H1 (cell line): ENCODE data around the gene ST6GALNAC4. TPM values are rescaled to one million over a fixed set of nuclear protein-coding genes. Genes with fewer than 3 reads are reported as not detected.

Source experiments
- CTCF ChIA-PET: fragments of 300-600 bp; sonication (Branson Sonifier 250); formaldehyde crosslinking; loops from one replicate; lab custom pipeline; 2021; ENCODE audit not compliant: partially characterized antibody; lab: Charles Lee
- POLR2A ChIA-PET: fragments of 300-600 bp; sonication (Branson Sonifier 250); formaldehyde crosslinking; loops from one replicate; lab custom pipeline; 2021; ENCODE audit warnings: inconsistent platforms; ENCODE audit not compliant: partially characterized antibody; lab: Charles Lee
- DNase-seq, 2 experiments: peaks; one replicate each; pipeline versions ENCODE4 v3.0.0 to v3.0.0-alpha.2; 2010 to 2022; ENCODE audit warnings: low spot score in 2 of 2, low read depth in 1 of 2, mixed read lengths in 1 of 2
- FAIRE-seq: peaks from 2 replicates; lab custom pipeline; 2011; peaks lifted over from hg19 to GRCh38; lab: Jason Lieb, UNC
- H2AFZ ChIP-seq: 2 replicates; pipeline ENCODE4 v1.8.1; 2012; ENCODE audit warnings: low read length, inconsistent platforms
- H2AK5ac ChIP-seq: 2 replicates; pipeline ENCODE4 v1.6.1; 2013; ENCODE audit warnings: low read depth, low read length
- H2BK120ac ChIP-seq: replicated peaks from 2 replicates; pipeline ENCODE3; 2013; ENCODE audit warnings: low read depth, low read length, inconsistent platforms
- H2BK12ac ChIP-seq: 2 replicates; pipeline ENCODE4 v1.6.1; 2013; ENCODE audit warnings: low read depth, low read length
- H2BK15ac ChIP-seq: 2 replicates; pipeline ENCODE4 v1.6.1; 2013; ENCODE audit warnings: low read length
- H2BK20ac ChIP-seq: 2 replicates; pipeline ENCODE4 v1.6.1; 2013; ENCODE audit warnings: low read length
- H2BK5ac ChIP-seq: 2 replicates; pipeline ENCODE4 v1.6.1; 2013; ENCODE audit warnings: low read depth, low read length
- H3K14ac ChIP-seq: 2 replicates; pipeline ENCODE4 v1.6.1; 2013; ENCODE audit warnings: inconsistent platforms; ENCODE audit not compliant: insufficient read length
- H3K18ac ChIP-seq: 2 replicates; pipeline ENCODE4 v1.6.1; 2013; ENCODE audit warnings: low read length; ENCODE audit errors: extremely low read depth
- H3K23ac ChIP-seq: 2 replicates; pipeline ENCODE4 v1.6.1; 2013; ENCODE audit warnings: inconsistent platforms; ENCODE audit not compliant: insufficient read length
- H3K23me2 ChIP-seq: 2 replicates; pipeline ENCODE4 v1.6.1; 2013; ENCODE audit warnings: low read depth, low read length
- H3K27ac ChIP-seq: 2 replicates; pipeline ENCODE4 v1.6.1; 2011; ENCODE audit warnings: low read depth, low read length, inconsistent platforms
- H3K27me3 ChIP-seq, 4 experiments: replicated peaks in 1 of 4; 1 replicate in 1 of 4; 2 replicates in 3 of 4; pipeline versions ENCODE4 v1.6.1 to v1.8.1; 2011 to 2013; ENCODE audit warnings: low read length in 3 of 4, mild to moderate bottlenecking in 3 of 4, inconsistent platforms in 2 of 4, mixed read lengths in 2 of 4, moderate library complexity in 1 of 4; ENCODE audit not compliant: control insufficient read depth in 3 of 4, insufficient read depth in 3 of 4; ENCODE audit errors: extremely low read depth in 1 of 4
- H3K36me3 ChIP-seq, 4 experiments: 2 replicates each; pipeline versions ENCODE4 v1.6.1 to v1.8.1; 2011 to 2013; ENCODE audit warnings: mild to moderate bottlenecking in 4 of 4, low read length in 3 of 4, moderate library complexity in 2 of 4, control low read depth in 1 of 4, inconsistent platforms in 1 of 4; ENCODE audit not compliant: insufficient read depth in 4 of 4, control insufficient read depth in 2 of 4
- H3K4ac ChIP-seq: replicated peaks from 2 replicates; pipeline ENCODE3; 2013; ENCODE audit warnings: low read length, low read depth, mixed read lengths, inconsistent platforms; ENCODE audit not compliant: insufficient read length
- H3K4me1 ChIP-seq, 4 experiments: replicated peaks in 1 of 4; 1 replicate in 1 of 4; 2 replicates in 3 of 4; pipeline versions ENCODE4 v1.6.1 to v1.8.1; 2011 to 2013; ENCODE audit warnings: low read length in 3 of 4, inconsistent platforms in 2 of 4, mixed read lengths in 1 of 4; ENCODE audit not compliant: insufficient read depth in 4 of 4, control insufficient read depth in 3 of 4
- H3K4me2 ChIP-seq, 2 experiments: 2 replicates each; pipeline versions ENCODE4 v1.6.1 to v1.8.1; 2011 to 2013; ENCODE audit warnings: low read depth in 2 of 2, low read length in 2 of 2, control low read depth in 1 of 2, inconsistent platforms in 1 of 2, mild to moderate bottlenecking in 1 of 2; ENCODE audit not compliant: insufficient read depth in 1 of 2
- H3K4me3 ChIP-seq, 4 experiments: fragments of 200-600, 300-600 bp in 1 of 4; sonication (generic), shearing (Covaris generic), sonication (Bioruptor Twin) in 1 of 4; 2 replicates each; pipeline versions ENCODE4 v1.5.1 to v1.8.1; 2011 to 2016; ENCODE audit warnings: low read length in 4 of 4, low read depth in 3 of 4, control low read depth in 2 of 4, inconsistent platforms in 2 of 4, mild to moderate bottlenecking in 2 of 4, mixed read lengths in 1 of 4, moderate library complexity in 1 of 4; ENCODE audit not compliant: insufficient read depth in 2 of 4; ENCODE audit errors: extremely low read depth in 1 of 4
- H3K56ac ChIP-seq: replicated peaks from 2 replicates; pipeline ENCODE3; 2013; ENCODE audit warnings: low read depth, mild to moderate bottlenecking, mixed read lengths, low read length, inconsistent platforms; ENCODE audit not compliant: insufficient read length
- H3K79me1 ChIP-seq: 2 replicates; pipeline ENCODE4 v1.6.1; 2013; ENCODE audit warnings: low read depth, low read length, control low read depth
- H3K79me2 ChIP-seq, 2 experiments: 2 replicates each; pipeline versions ENCODE4 v1.6.1 to v1.8.1; 2012 to 2013; ENCODE audit warnings: low read length in 2 of 2, mild to moderate bottlenecking in 2 of 2, inconsistent platforms in 1 of 2; ENCODE audit not compliant: insufficient read depth in 2 of 2, control insufficient read depth in 1 of 2
- H3K9ac ChIP-seq, 4 experiments: replicated peaks in 1 of 4; 1 replicate in 1 of 4; 2 replicates in 3 of 4; pipeline versions ENCODE4 v1.6.1 to v1.8.1; 2011 to 2013; ENCODE audit warnings: low read depth in 3 of 4, low read length in 3 of 4, control low read depth in 2 of 4, mild to moderate bottlenecking in 2 of 4, moderate library complexity in 2 of 4, inconsistent platforms in 1 of 4; ENCODE audit errors: extremely low read depth in 1 of 4
- H3K9me3 ChIP-seq, 2 experiments: 2 replicates each; pipeline versions ENCODE4 v1.6.1 to v1.8.1; 2012 to 2013; ENCODE audit warnings: mild to moderate bottlenecking in 2 of 2, moderate library complexity in 2 of 2, control low read depth in 1 of 2, inconsistent platforms in 1 of 2, low read depth in 1 of 2, low read length in 1 of 2, mixed read lengths in 1 of 2; ENCODE audit not compliant: insufficient read depth in 2 of 2
- H4K20me1 ChIP-seq, 2 experiments: replicated peaks in 1 of 2; 2 replicates each; pipeline versions ENCODE3 to v1.8.1; 2011 to 2013; ENCODE audit warnings: inconsistent platforms in 2 of 2, low read length in 2 of 2, mild to moderate bottlenecking in 1 of 2; ENCODE audit not compliant: insufficient read depth in 2 of 2, control insufficient read depth in 1 of 2
- H4K5ac ChIP-seq: 2 replicates; pipeline ENCODE4 v1.6.1; 2013; ENCODE audit warnings: low read length, low read depth, mixed read lengths, inconsistent platforms; ENCODE audit not compliant: insufficient read length
- H4K8ac ChIP-seq: 2 replicates; pipeline ENCODE4 v1.8.0; 2013; ENCODE audit warnings: mild to moderate bottlenecking, moderate library complexity, low read length, inconsistent platforms; ENCODE audit not compliant: insufficient read depth; ENCODE audit errors: extremely low read depth
- H4K91ac ChIP-seq: replicated peaks from 2 replicates; pipeline ENCODE3; 2013; ENCODE audit warnings: low read length, mixed read lengths, inconsistent platforms; ENCODE audit not compliant: insufficient read length
- BRCA1 ChIP-seq: IDR thresholded peaks from 2 replicates; pipeline ENCODE4 v1.6.1; 2012; ENCODE audit warnings: low read depth, low read length, improper control_type of control experiment
- CBX5 ChIP-seq: fragments of 300-800, 300-1000 bp; sonication (generic); IDR thresholded peaks from 2 replicates; pipeline ENCODE4 v1.7.1; 2016; ENCODE audit warnings: antibody characterized with exemption, low read length, low read depth
- HDAC6 ChIP-seq: IDR thresholded peaks from one replicate; pipeline ENCODE4 v1.7.1; 2012; ENCODE audit warnings: low read depth, mild to moderate bottlenecking, inconsistent platforms, low read length, moderate library complexity
- JUN ChIP-seq: IDR thresholded peaks from 2 replicates; pipeline ENCODE4 v1.6.1; 2011; ENCODE audit warnings: low read depth, mild to moderate bottlenecking, improper control_type of control experiment, low read length
- NANOG ChIP-seq: IDR thresholded peaks from 2 replicates; pipeline ENCODE4 v1.6.1; 2011; ENCODE audit warnings: low read length, low read depth, mild to moderate bottlenecking, inconsistent platforms; ENCODE audit not compliant: insufficient read depth, poor library complexity, severe bottlenecking
- RNF2 ChIP-seq: fragments of 200-900, 300-1000 bp; sonication (generic); IDR thresholded peaks from 2 replicates; pipeline ENCODE4 v1.7.1; 2016; ENCODE audit warnings: borderline replicate concordance, low read depth, mild to moderate bottlenecking, antibody characterized with exemption, low read length; ENCODE audit not compliant: poor library complexity, severe bottlenecking; ENCODE audit errors: missing control alignments
- SRF ChIP-seq: IDR thresholded peaks from 2 replicates; pipeline ENCODE4 v1.6.1; 2011; ENCODE audit warnings: mild to moderate bottlenecking, low read depth, low read length, moderate library complexity
- WGBS, 2 experiments: shearing (Covaris generic) in 1 of 2; methylation state at CpG; one replicate each; pipeline versions ENCODE4 v1.1.6 to v1.1.7; 2013 to 2015; ENCODE audit warnings: low lambda C conversion rate in 2 of 2, mixed read lengths in 2 of 2, inconsistent platforms in 1 of 2, low coverage in 1 of 2, missing lambda C conversion rate in 1 of 2; ENCODE audit not compliant: insufficient replicate concordance in 2 of 2, insufficient coverage in 1 of 2, insufficient read length in 1 of 2; ENCODE audit errors: extremely low coverage in 1 of 2, missing lambda C conversion rate in 1 of 2; 5-methylcytosine and 5-hydroxymethylcytosine counted together
- polyA plus RNA-seq, 7 experiments: library from polyadenylated mRNA; depleted of rRNA in 3 of 7; stranded (reverse) in 5 of 7; unstranded in 2 of 7; fragments of >200 nt in 5 of 7; fragments of 200-250 nt in 2 of 7; gene quantifications; 1 replicate in 5 of 7; 2 replicates in 1 of 7; 4 replicates in 1 of 7; pipeline versions ENCODE4 v1.2.1 to v1.2.3, GENCODE V29; 2011 to 2013; ENCODE audit warnings: missing spikeins in 2 of 7, mixed read lengths in 2 of 7
- total RNA-seq: library from RNA; stranded (reverse); fragmentation: NEBNext Ultra II Directional; extraction: Animal tissue kit (Norgen Biotek cat#: 25700); gene quantifications from 2 replicates; pipeline ENCODE4 v1.2.1, GENCODE V29; 2021
- TF ChIP-seq, protein P1 (sequence below): IDR thresholded peaks from 2 replicates; pipeline ENCODE4 v1.6.1; 2012; ENCODE audit warnings: low read length, inconsistent platforms

Gene ST6GALNAC4
- total and polyA plus RNA-seq, 2 of the 8 experiments (the other 6 are each of a cell fraction or from before 2014, with no cell fraction given) = 21.8 to 34.1 TPM

DNA sequence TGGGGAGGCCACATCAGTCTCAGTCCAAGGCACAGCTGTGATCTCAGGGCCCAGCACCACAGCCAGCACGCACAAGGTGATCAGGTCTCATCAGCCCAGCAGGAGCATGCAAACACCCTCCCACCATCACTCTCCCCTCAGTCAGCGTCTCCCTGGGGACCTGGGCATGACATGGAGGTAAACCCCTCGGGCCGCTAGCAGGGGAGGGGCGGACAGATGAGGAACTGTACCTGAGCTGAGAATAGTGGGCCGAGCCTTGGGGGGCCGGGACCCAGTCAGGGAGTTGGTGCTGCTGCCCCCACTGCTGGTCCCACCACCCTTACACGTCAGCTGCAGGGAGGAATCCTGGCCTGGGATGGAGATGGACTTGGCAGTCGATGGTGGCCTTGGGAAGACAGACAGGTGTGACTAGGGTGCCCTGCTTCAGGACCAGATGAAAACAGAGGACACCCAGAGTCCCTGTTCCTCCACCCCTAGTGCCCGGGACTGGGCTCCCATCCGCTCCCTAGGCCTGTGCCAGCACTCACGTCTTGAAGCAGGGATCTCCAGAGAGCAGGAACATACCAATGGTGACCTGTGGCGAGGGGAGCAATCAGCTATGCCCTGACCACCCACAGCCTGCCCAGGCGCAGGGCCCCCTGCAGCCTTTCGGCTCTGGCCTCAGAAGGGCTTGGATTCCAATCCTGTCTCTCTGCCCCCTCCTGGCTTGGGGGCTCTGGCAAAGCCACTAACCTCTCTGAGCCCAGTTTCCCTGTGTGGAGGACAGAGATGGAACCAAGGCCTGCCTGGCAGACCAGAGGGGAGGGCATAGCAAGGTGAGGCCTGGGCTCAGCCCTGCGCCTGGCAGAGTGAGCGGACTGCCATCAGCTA lies 31.2 kb upstream of the ST6GALNAC4 start:
- Histone ChIP-seq H4K5ac (no peak overlapping the region), H2BK20ac (no peak overlapping the region), H4K20me1 (peaks cover 15 to 20% of the 10 kb centered on the region in 2 experiments), H3K23me2 (no peaks in the 10 kb centered on the region), H3K27me3 (no peaks in the 10 kb centered on the region), H3K23ac (no peak overlapping the region), H3K4me1 (peaks cover 0 to 8% (median 1%) of the 10 kb centered on the region in 4 experiments; a peak in 4 of 7 replicates), H2BK12ac (no peak overlapping the region), H3K36me3 (peaks cover 4 to 13% (median 6%) of the 10 kb centered on the region in 4 experiments; a peak in 7 of 8 replicates), H3K79me2 (peaks cover 0 to 15% of the 10 kb centered on the region in 2 experiments; a peak in 1 of 4 replicates), H2BK15ac (no peak overlapping the region), H3K9me3 (no peaks in the 10 kb centered on the region), H3K79me1 (peaks cover 9% of the 10 kb centered on the region; the same call in 1 of the 2 replicates), H3K18ac (no peak overlapping the region), H3K9ac (no peak overlapping the region), H2BK120ac (no peak overlapping the region), H3K56ac (no peak overlapping the region), H3K4me3 (no peak overlapping the region), H3K4ac (no peak overlapping the region), H2AK5ac (no peak overlapping the region), H4K8ac (no peak overlapping the region), H3K4me2 (no peak overlapping the region), H3K27ac (peak overlapping the region; percentile 15; the same call in 1 of the 2 replicates), H4K91ac (no peak overlapping the region), H2BK5ac (peak overlapping the region; percentile 53; the same call in 1 of the 2 replicates), H3K14ac (no peak overlapping the region), H2AFZ (no peak overlapping the region)
- ChIA-PET POLR2A (interaction anchor here (1.1 to 1.7 kb wide), 3 partner anchors 31 to 131 kb away, joined by 3 to 5 read pairs (median 3); no protein-coding TSS in a partner anchor), CTCF (interaction anchor here (0.7 to 35.5 kb wide), 6 partner anchors 14 to 122 kb away, joined by 3 to 825 read pairs (median 4); no protein-coding TSS in a partner anchor)
- 87% methylated on average over 17 of the region's 17 CpGs; no CpG with 5 or more reads in 1 of the 2 experiments for WGBS, 2 experiments
- no peak for FAIRE-seq
- DNase-seq = no peak
- TF ChIP-seq, protein P1, sequence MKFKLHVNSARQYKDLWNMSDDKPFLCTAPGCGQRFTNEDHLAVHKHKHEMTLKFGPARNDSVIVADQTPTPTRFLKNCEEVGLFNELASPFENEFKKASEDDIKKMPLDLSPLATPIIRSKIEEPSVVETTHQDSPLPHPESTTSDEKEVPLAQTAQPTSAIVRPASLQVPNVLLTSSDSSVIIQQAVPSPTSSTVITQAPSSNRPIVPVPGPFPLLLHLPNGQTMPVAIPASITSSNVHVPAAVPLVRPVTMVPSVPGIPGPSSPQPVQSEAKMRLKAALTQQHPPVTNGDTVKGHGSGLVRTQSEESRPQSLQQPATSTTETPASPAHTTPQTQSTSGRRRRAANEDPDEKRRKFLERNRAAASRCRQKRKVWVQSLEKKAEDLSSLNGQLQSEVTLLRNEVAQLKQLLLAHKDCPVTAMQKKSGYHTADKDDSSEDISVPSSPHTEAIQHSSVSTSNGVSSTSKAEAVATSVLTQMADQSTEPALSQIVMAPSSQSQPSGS = no peak
- TF ChIP-seq SRF (no peak), CBX5 (no peak), JUN (no peak), BRCA1 (no peak), HDAC6 (no peak), RNF2 (no peak), NANOG (no peak)
